ENCODE measurements around the gene GPR15LG.

- TF ChIP-seq, protein P1, sequence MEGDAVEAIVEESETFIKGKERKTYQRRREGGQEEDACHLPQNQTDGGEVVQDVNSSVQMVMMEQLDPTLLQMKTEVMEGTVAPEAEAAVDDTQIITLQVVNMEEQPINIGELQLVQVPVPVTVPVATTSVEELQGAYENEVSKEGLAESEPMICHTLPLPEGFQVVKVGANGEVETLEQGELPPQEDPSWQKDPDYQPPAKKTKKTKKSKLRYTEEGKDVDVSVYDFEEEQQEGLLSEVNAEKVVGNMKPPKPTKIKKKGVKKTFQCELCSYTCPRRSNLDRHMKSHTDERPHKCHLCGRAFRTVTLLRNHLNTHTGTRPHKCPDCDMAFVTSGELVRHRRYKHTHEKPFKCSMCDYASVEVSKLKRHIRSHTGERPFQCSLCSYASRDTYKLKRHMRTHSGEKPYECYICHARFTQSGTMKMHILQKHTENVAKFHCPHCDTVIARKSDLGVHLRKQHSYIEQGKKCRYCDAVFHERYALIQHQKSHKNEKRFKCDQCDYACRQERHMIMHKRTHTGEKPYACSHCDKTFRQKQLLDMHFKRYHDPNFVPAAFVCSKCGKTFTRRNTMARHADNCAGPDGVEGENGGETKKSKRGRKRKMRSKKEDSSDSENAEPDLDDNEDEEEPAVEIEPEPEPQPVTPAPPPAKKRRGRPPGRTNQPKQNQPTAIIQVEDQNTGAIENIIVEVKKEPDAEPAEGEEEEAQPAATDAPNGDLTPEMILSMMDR (IDR thresholded peaks at IDR 0.05; ENCODE audit: insufficient read depth, low read length): no peak
- no peak for TF ChIP-seq GABPA (IDR thresholded peaks at IDR 0.05; ENCODE audit: low read depth)
Measured at GRCh38 chr10:84135836-84136235, 37.8 kb upstream of the GPR15LG start.
